DOHH2 (cell line): ENCODE results near the gene NRSN2.

Experiments used
- H3F3A ChIP-seq: fragments of 200-600 bp; sonication (generic), shearing (Covaris generic); 2 replicates; pipeline ENCODE4 v1.6.0; 2016; ENCODE audit warnings: antibody characterized with exemption, mild to moderate bottlenecking; ENCODE audit not compliant: control insufficient read depth, insufficient read depth
- H3K27ac ChIP-seq: fragments of 200-600 bp; sonication (generic); 2 replicates; pipeline ENCODE4 v1.5.1; 2014; ENCODE audit warnings: low read depth, mild to moderate bottlenecking, low read length, moderate library complexity
- H3K27me3 ChIP-seq: fragments of 200-600 bp; sonication (generic); 2 replicates; pipeline ENCODE4 v1.6.1; 2014; ENCODE audit warnings: mild to moderate bottlenecking, low read length, mixed read lengths; ENCODE audit not compliant: control insufficient read depth
- H3K36me3 ChIP-seq: fragments of 200-600 bp; sonication (generic); 2 replicates; pipeline ENCODE4 v1.6.1; 2014; ENCODE audit warnings: mild to moderate bottlenecking, low read length, moderate library complexity, mixed read lengths; ENCODE audit not compliant: control insufficient read depth
- H3K4me1 ChIP-seq: fragments of 200-600 bp; sonication (generic); 2 replicates; pipeline ENCODE4 v1.6.1; 2014; ENCODE audit warnings: mild to moderate bottlenecking, low read length, mixed read lengths; ENCODE audit not compliant: control insufficient read depth
- H3K4me2 ChIP-seq: fragments of 200-600 bp; sonication (generic); 2 replicates; pipeline ENCODE4 v1.6.0; 2014; ENCODE audit warnings: mild to moderate bottlenecking, low read length, moderate library complexity
- H3K4me3 ChIP-seq: fragments of 200-600 bp; sonication (generic); 2 replicates; pipeline ENCODE4 v1.5.1; 2014; ENCODE audit warnings: mild to moderate bottlenecking, low read length, mixed read lengths
- H3K79me2 ChIP-seq: fragments of 200-600 bp; sonication (generic); 2 replicates; pipeline ENCODE4 v1.6.1; 2014; ENCODE audit warnings: mild to moderate bottlenecking, low read length, mixed read lengths; ENCODE audit not compliant: control insufficient read depth
- H3K9me2 ChIP-seq: fragments of 200-600 bp; sonication (generic); replicated peaks from 2 replicates; pipeline ENCODE4 v1.6.1; 2014; ENCODE audit warnings: mild to moderate bottlenecking, low read length, mixed read lengths; ENCODE audit not compliant: control insufficient read depth
- H3K9me3 ChIP-seq: fragments of 200-600 bp; sonication (generic); 2 replicates; pipeline ENCODE4 v1.6.1; 2014; ENCODE audit warnings: antibody characterized with exemption, low read length, mixed read lengths; ENCODE audit not compliant: control insufficient read depth, insufficient read depth
- H4K20me1 ChIP-seq: fragments of 200-600 bp; sonication (generic); 2 replicates; pipeline ENCODE4 v1.6.0; 2014; ENCODE audit warnings: low read depth, mild to moderate bottlenecking, antibody characterized with exemption, low read length, moderate library complexity; ENCODE audit not compliant: control insufficient read depth, insufficient read depth
- EZH2phosphoT487 ChIP-seq: fragments of 200-600 bp; sonication (generic); IDR thresholded peaks from 2 replicates; pipeline ENCODE4 v1.6.1; 2017; ENCODE audit warnings: borderline replicate concordance, mild to moderate bottlenecking, antibody characterized with exemption, low read length, moderate library complexity, mixed read lengths
- TF ChIP-seq, protein P1 (sequence below): fragments of 200-600 bp; sonication (generic); IDR thresholded peaks from one replicate; pipeline ENCODE4 v1.5.1; 2014; ENCODE audit warnings: antibody characterized with exemption, mild to moderate bottlenecking, low read depth, low read length; ENCODE audit not compliant: poor library complexity, severe bottlenecking

NRSN2 gene

DNA sequence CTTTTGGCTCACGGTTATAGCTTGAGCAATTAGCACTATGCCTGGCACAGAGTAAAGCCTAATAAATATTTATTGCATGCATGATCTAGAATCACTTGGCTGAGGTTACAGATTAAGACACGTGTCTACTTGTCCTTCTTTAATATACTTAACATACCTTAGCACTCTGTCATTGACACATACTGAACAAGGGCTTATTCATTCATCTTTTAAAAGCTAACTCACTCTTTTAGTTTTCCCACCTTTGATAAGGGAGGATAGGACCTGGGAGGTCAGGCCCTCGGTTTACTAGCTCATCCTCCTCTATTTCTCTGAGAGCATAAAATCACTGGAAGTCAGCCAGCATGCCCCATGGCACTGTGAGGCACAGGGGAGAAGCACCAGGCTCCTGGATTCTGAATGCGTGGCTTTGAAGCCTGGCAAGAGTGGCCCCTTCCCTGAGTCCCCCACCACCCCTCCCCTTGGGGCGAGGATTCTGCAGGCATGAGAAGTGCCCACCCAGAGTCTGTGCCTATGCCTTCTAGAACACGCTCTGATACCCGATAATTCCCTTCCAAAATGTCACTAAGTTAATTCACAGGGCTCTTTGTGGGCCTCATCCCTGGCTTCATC lies 38.4 kb upstream of the NRSN2 start:
- H3K27ac ChIP-seq = no peak overlapping the region
- H3K4me2 ChIP-seq = no peak overlapping the region
- H4K20me1 ChIP-seq = no peaks in the 10 kb centered on the region
- no peaks in the 10 kb centered on the region for H3K9me2 ChIP-seq
- no peaks in the 10 kb centered on the region for H3K9me3 ChIP-seq
- H3K27me3 ChIP-seq = no peaks in the 10 kb centered on the region
- H3K36me3 ChIP-seq = no peaks in the 10 kb centered on the region
- no peaks in the 10 kb centered on the region for H3K79me2 ChIP-seq
- TF ChIP-seq, protein P1, sequence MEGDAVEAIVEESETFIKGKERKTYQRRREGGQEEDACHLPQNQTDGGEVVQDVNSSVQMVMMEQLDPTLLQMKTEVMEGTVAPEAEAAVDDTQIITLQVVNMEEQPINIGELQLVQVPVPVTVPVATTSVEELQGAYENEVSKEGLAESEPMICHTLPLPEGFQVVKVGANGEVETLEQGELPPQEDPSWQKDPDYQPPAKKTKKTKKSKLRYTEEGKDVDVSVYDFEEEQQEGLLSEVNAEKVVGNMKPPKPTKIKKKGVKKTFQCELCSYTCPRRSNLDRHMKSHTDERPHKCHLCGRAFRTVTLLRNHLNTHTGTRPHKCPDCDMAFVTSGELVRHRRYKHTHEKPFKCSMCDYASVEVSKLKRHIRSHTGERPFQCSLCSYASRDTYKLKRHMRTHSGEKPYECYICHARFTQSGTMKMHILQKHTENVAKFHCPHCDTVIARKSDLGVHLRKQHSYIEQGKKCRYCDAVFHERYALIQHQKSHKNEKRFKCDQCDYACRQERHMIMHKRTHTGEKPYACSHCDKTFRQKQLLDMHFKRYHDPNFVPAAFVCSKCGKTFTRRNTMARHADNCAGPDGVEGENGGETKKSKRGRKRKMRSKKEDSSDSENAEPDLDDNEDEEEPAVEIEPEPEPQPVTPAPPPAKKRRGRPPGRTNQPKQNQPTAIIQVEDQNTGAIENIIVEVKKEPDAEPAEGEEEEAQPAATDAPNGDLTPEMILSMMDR = no peak
- TF ChIP-seq EZH2phosphoT487 = no peak
- H3K4me3 ChIP-seq = no peak overlapping the region
- H3K4me1 ChIP-seq = peaks cover 11% of the 10 kb centered on the region
- no peaks in the 10 kb centered on the region for H3F3A ChIP-seq

DNA sequence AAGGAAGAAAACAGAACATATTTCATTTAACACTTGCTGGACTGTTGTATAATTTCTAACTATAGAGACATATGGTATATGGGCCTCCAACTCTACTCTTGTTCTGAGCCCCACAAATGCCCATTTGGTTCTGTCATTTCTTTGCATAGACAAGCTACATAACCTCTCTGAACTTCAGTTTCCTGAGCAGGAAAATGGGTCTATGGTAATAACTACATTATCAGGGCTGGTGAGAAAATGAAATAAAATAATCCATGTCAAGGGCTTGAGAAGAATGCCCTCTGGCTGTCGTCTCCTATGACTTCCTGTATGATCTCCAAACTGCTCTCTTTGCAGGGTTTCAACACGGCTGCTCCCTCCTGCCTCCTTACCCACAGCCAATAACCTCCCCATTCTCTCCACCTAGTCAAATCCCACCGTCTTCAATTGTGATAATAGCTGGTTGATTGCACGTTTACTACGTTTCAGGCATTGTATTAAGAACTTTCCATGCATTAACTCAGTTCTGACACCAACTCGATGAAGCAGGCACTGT lies 37.5 kb upstream of the NRSN2 start:
- H3F3A ChIP-seq = no peaks in the 10 kb centered on the region
- TF ChIP-seq EZH2phosphoT487 = no peak
- H3K9me2 ChIP-seq = no peaks in the 10 kb centered on the region
- H3K36me3 ChIP-seq = no peaks in the 10 kb centered on the region
- H3K27me3 ChIP-seq = no peaks in the 10 kb centered on the region
- peaks cover 19% of the 10 kb centered on the region for H3K4me1 ChIP-seq
- H3K4me3 ChIP-seq = no peak overlapping the region
- no peaks in the 10 kb centered on the region for H3K79me2 ChIP-seq
- H3K4me2 ChIP-seq = peak overlapping the region; percentile 46; the same call in 1 of the 2 replicates
- H4K20me1 ChIP-seq = no peaks in the 10 kb centered on the region
- no peak overlapping the region for H3K27ac ChIP-seq
- no peaks in the 10 kb centered on the region for H3K9me3 ChIP-seq

DNA sequence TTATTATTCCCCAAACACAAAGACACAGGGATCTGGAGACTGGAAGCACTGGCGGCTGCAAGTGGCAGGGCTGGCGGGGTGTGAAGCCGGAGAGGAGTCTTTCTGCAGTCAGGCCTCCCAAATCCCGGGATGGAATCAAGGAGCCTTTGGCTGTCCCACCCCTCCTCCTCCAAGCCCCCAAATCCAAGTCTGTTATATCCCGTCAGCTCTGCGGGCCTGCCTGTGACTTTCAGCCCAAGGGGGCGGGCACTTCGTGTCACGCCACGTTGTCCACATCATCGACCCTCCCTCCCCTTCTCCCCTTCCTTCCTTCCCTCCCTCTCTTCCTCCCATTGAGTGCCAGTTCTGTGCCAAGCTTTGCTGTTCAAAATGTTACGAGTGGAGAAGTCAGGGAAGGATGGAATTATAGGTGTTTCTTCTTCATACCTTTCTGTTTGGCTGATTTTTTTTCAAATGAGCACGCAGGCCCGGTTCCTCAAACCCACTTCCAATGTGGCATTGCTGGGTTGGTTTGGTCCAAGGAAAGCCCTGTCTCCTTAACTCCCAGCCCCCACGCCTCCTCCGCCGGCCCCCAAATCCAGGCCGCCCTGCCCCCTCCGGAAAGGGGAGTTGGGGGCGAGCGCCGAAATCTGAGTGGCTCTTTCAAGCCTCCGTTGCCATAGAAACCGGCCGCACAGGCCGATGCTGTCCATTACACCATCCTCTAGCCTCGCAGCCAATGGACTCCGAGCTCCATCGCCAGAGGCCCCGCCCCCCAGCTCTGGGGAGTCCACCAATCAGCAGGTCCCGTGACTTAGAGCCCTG lies 36.9 kb upstream of the NRSN2 start:
- Histone ChIP-seq H4K20me1 (no peaks in the 10 kb centered on the region), H3K36me3 (no peaks in the 10 kb centered on the region), H3K4me2 (peak overlapping the region; percentile 46), H3K9me3 (no peaks in the 10 kb centered on the region), H3K4me3 (peak overlapping the region; percentile 47), H3K4me1 (peaks cover 20% of the 10 kb centered on the region), H3K9me2 (no peaks in the 10 kb centered on the region), H3F3A (no peaks in the 10 kb centered on the region), H3K79me2 (no peaks in the 10 kb centered on the region), H3K27ac (no peak overlapping the region), H3K27me3 (no peaks in the 10 kb centered on the region)
- TF ChIP-seq, protein P1 = no peak
- no peak for TF ChIP-seq EZH2phosphoT487

DNA sequence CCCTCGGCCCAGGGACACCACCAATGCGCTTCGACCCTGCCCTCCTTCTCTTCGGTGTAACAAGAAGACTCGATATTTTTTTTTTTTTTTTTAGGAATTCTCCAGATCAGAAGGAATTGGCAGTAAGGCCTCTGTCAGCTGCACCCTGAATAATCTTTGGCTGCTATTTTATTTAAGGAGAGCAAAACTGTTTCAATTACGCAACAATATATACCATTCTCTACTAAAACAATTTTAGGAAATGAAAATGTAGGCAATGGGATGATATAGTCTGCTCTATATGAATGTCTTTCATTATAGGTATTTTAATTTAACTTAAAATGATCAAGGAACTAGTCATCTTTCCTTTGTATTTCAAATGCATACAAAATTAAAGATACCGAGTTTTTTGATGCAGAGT lies 36.3 kb upstream of the NRSN2 start:
- H3K4me2 ChIP-seq = peak overlapping the region; percentile 46
- no peaks in the 10 kb centered on the region for H3F3A ChIP-seq
- no peaks in the 10 kb centered on the region for H3K79me2 ChIP-seq
- TF ChIP-seq, protein P1 = no peak
- no peak for TF ChIP-seq EZH2phosphoT487
- H3K27me3 ChIP-seq = no peaks in the 10 kb centered on the region
- H3K9me3 ChIP-seq = no peaks in the 10 kb centered on the region
- peak overlapping the region; percentile 40 for H3K4me3 ChIP-seq
- peaks cover 20% of the 10 kb centered on the region for H3K4me1 ChIP-seq
- no peaks in the 10 kb centered on the region for H3K36me3 ChIP-seq
- H4K20me1 ChIP-seq = no peaks in the 10 kb centered on the region
- H3K27ac ChIP-seq = no peak overlapping the region
- H3K9me2 ChIP-seq = no peaks in the 10 kb centered on the region
